ENCODE measurements around the gene TMEM117.

DNA sequence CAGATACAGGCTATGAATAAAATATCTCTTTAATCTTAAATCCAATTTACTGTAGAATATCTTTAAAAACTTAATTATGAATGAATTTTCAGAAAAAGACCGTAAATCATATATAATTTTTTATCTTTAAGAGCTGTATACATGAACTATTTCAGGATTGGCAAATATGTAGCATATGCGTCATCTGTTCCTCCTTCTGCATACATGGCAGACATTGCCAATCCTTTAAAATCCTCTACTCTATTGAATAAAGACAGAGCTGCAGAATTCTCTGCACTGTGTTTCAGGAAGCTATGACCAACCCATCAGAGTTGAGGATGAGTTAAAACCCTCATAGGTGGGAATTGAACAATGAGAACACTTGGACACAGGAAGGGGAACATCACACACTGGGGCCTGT is 279.0 kb downstream of the TMEM117 start:
- TF ChIP-seq, protein P1, sequence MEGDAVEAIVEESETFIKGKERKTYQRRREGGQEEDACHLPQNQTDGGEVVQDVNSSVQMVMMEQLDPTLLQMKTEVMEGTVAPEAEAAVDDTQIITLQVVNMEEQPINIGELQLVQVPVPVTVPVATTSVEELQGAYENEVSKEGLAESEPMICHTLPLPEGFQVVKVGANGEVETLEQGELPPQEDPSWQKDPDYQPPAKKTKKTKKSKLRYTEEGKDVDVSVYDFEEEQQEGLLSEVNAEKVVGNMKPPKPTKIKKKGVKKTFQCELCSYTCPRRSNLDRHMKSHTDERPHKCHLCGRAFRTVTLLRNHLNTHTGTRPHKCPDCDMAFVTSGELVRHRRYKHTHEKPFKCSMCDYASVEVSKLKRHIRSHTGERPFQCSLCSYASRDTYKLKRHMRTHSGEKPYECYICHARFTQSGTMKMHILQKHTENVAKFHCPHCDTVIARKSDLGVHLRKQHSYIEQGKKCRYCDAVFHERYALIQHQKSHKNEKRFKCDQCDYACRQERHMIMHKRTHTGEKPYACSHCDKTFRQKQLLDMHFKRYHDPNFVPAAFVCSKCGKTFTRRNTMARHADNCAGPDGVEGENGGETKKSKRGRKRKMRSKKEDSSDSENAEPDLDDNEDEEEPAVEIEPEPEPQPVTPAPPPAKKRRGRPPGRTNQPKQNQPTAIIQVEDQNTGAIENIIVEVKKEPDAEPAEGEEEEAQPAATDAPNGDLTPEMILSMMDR (IDR thresholded peaks at IDR 0.05; ENCODE audit: low read length): no peak
- no peak for TF ChIP-seq EZH2 (IDR thresholded peaks at IDR 0.05; ENCODE audit: borderline replicate concordance, low read length)

Measured in OCI-LY1 (cell line).